H1 (cell line): ENCODE results near the gene LRRC41. TPM values are rescaled to one million over a fixed set of nuclear protein-coding genes. Genes with fewer than 3 reads are reported as not detected.

Experiments used
- ATF3 ChIP-seq: IDR thresholded peaks from 2 replicates; pipeline ENCODE4 v1.6.1; 2011; ENCODE audit warnings: low read depth, mild to moderate bottlenecking, low read length; ENCODE audit not compliant: insufficient read depth
- BCL11A ChIP-seq, 2 experiments: IDR thresholded peaks; one replicate each; pipeline ENCODE4 v1.6.1; 2011; ENCODE audit warnings: low read depth in 2 of 2, low read length in 2 of 2, mild to moderate bottlenecking in 2 of 2
- CBX8 ChIP-seq: fragments of 300-800, 300-1000 bp; sonication (generic); IDR thresholded peaks from 2 replicates; pipeline ENCODE4 v1.7.1; 2016; ENCODE audit warnings: low read depth, low read length, borderline replicate concordance
- HDAC6 ChIP-seq: IDR thresholded peaks from one replicate; pipeline ENCODE4 v1.7.1; 2012; ENCODE audit warnings: low read depth, mild to moderate bottlenecking, inconsistent platforms, low read length, moderate library complexity
- RBBP5 ChIP-seq: IDR thresholded peaks from 2 replicates; pipeline ENCODE4 v1.7.1; 2012; ENCODE audit warnings: low read depth, mild to moderate bottlenecking, inconsistent platforms, low read length, moderate library complexity, borderline replicate concordance
- RNF2 ChIP-seq: fragments of 200-900, 300-1000 bp; sonication (generic); IDR thresholded peaks from 2 replicates; pipeline ENCODE4 v1.7.1; 2016; ENCODE audit warnings: borderline replicate concordance, low read depth, mild to moderate bottlenecking, antibody characterized with exemption, low read length; ENCODE audit not compliant: poor library complexity, severe bottlenecking; ENCODE audit errors: missing control alignments
- polyA plus RNA-seq, 7 experiments: library from polyadenylated mRNA; depleted of rRNA in 3 of 7; stranded (reverse) in 5 of 7; unstranded in 2 of 7; fragments of >200 nt in 5 of 7; fragments of 200-250 nt in 2 of 7; gene quantifications; 1 replicate in 5 of 7; 2 replicates in 1 of 7; 4 replicates in 1 of 7; pipeline versions ENCODE4 v1.2.1 to v1.2.3, GENCODE V29; 2011 to 2013; ENCODE audit warnings: missing spikeins in 2 of 7, mixed read lengths in 2 of 7
- total RNA-seq: library from RNA; stranded (reverse); fragmentation: NEBNext Ultra II Directional; extraction: Animal tissue kit (Norgen Biotek cat#: 25700); gene quantifications from 2 replicates; pipeline ENCODE4 v1.2.1, GENCODE V29; 2021
- TF ChIP-seq, protein P1 (sequence below): fragments of 300-600 bp; sonication (generic); IDR thresholded peaks from 2 replicates; pipeline ENCODE4 v1.7.1; 2012; ENCODE audit warnings: low read length, moderate library complexity, mild to moderate bottlenecking, inconsistent platforms; ENCODE audit not compliant: insufficient replicate concordance

The LRRC41 gene
- total and polyA plus RNA-seq, 2 of the 8 experiments (the other 6 are each of a cell fraction or from before 2014, with no cell fraction given) = 36.8 to 51.2 TPM

- TF ChIP-seq, protein P1, sequence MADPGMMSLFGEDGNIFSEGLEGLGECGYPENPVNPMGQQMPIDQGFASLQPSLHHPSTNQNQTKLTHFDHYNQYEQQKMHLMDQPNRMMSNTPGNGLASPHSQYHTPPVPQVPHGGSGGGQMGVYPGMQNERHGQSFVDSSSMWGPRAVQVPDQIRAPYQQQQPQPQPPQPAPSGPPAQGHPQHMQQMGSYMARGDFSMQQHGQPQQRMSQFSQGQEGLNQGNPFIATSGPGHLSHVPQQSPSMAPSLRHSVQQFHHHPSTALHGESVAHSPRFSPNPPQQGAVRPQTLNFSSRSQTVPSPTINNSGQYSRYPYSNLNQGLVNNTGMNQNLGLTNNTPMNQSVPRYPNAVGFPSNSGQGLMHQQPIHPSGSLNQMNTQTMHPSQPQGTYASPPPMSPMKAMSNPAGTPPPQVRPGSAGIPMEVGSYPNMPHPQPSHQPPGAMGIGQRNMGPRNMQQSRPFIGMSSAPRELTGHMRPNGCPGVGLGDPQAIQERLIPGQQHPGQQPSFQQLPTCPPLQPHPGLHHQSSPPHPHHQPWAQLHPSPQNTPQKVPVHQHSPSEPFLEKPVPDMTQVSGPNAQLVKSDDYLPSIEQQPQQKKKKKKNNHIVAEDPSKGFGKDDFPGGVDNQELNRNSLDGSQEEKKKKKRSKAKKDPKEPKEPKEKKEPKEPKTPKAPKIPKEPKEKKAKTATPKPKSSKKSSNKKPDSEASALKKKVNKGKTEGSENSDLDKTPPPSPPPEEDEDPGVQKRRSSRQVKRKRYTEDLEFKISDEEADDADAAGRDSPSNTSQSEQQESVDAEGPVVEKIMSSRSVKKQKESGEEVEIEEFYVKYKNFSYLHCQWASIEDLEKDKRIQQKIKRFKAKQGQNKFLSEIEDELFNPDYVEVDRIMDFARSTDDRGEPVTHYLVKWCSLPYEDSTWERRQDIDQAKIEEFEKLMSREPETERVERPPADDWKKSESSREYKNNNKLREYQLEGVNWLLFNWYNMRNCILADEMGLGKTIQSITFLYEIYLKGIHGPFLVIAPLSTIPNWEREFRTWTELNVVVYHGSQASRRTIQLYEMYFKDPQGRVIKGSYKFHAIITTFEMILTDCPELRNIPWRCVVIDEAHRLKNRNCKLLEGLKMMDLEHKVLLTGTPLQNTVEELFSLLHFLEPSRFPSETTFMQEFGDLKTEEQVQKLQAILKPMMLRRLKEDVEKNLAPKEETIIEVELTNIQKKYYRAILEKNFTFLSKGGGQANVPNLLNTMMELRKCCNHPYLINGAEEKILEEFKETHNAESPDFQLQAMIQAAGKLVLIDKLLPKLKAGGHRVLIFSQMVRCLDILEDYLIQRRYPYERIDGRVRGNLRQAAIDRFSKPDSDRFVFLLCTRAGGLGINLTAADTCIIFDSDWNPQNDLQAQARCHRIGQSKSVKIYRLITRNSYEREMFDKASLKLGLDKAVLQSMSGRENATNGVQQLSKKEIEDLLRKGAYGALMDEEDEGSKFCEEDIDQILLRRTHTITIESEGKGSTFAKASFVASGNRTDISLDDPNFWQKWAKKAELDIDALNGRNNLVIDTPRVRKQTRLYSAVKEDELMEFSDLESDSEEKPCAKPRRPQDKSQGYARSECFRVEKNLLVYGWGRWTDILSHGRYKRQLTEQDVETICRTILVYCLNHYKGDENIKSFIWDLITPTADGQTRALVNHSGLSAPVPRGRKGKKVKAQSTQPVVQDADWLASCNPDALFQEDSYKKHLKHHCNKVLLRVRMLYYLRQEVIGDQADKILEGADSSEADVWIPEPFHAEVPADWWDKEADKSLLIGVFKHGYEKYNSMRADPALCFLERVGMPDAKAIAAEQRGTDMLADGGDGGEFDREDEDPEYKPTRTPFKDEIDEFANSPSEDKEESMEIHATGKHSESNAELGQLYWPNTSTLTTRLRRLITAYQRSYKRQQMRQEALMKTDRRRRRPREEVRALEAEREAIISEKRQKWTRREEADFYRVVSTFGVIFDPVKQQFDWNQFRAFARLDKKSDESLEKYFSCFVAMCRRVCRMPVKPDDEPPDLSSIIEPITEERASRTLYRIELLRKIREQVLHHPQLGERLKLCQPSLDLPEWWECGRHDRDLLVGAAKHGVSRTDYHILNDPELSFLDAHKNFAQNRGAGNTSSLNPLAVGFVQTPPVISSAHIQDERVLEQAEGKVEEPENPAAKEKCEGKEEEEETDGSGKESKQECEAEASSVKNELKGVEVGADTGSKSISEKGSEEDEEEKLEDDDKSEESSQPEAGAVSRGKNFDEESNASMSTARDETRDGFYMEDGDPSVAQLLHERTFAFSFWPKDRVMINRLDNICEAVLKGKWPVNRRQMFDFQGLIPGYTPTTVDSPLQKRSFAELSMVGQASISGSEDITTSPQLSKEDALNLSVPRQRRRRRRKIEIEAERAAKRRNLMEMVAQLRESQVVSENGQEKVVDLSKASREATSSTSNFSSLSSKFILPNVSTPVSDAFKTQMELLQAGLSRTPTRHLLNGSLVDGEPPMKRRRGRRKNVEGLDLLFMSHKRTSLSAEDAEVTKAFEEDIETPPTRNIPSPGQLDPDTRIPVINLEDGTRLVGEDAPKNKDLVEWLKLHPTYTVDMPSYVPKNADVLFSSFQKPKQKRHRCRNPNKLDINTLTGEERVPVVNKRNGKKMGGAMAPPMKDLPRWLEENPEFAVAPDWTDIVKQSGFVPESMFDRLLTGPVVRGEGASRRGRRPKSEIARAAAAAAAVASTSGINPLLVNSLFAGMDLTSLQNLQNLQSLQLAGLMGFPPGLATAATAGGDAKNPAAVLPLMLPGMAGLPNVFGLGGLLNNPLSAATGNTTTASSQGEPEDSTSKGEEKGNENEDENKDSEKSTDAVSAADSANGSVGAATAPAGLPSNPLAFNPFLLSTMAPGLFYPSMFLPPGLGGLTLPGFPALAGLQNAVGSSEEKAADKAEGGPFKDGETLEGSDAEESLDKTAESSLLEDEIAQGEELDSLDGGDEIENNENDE = no peak
- TF ChIP-seq BCL11A (IDR thresholded peaks at IDR 0.05; ENCODE audit: low read depth in 2 of 2, low read length in 2 of 2) (no peak), HDAC6 (no peak), CBX8 (no peak), RBBP5 (0 out of 2 replicates have a peak, but pooled peaks have one; percentile 61), RNF2 (no peak), ATF3 (peak; percentile 6; the same call in 1 of the 2 replicates)
These were observed 37.2 kb upstream of the LRRC41 start, which contains the start of gene NSUN4 (continued) for GRCh38 chr1:46340404-46341221.
